Trophoblast cell (in vitro differentiated cells and primary cell): ENCODE measurements around the gene OTUB1.

Source experiments
- DNase-seq, 2 donors: peaks; one replicate each; pipeline ENCODE4 v3.0.0-alpha.2; 2016
- H2AFZ ChIP-seq: 2 replicates; pipeline ENCODE4 v1.6.1; 2013; ENCODE audit warnings: low read length, moderate library complexity, mild to moderate bottlenecking; ENCODE audit not compliant: insufficient read depth, poor library complexity
- H2AK5ac ChIP-seq: 2 replicates; pipeline ENCODE4 v1.6.1; 2013; ENCODE audit warnings: mild to moderate bottlenecking, low read length
- H2BK120ac ChIP-seq: 2 replicates; pipeline ENCODE4 v1.6.1; 2013; ENCODE audit warnings: low read length, mild to moderate bottlenecking, moderate library complexity; ENCODE audit not compliant: insufficient read depth, poor library complexity
- H2BK12ac ChIP-seq: 2 replicates; pipeline ENCODE4 v1.6.1; 2013; ENCODE audit warnings: mild to moderate bottlenecking, low read length, moderate library complexity
- H2BK5ac ChIP-seq: 2 replicates; pipeline ENCODE4 v1.6.1; 2013; ENCODE audit warnings: low read length, low read depth, moderate library complexity, mild to moderate bottlenecking; ENCODE audit not compliant: poor library complexity
- H3K14ac ChIP-seq: 2 replicates; pipeline ENCODE4 v1.6.1; 2013; ENCODE audit warnings: mild to moderate bottlenecking, low read length
- H3K18ac ChIP-seq: 2 replicates; pipeline ENCODE4 v1.6.1; 2013; ENCODE audit warnings: mild to moderate bottlenecking, low read length
- H3K23ac ChIP-seq: 2 replicates; pipeline ENCODE4 v1.6.1; 2013; ENCODE audit warnings: low read length
- H3K27ac ChIP-seq: 2 replicates; pipeline ENCODE4 v1.5.1; 2013; ENCODE audit warnings: low read depth, mild to moderate bottlenecking, inconsistent platforms, low read length, moderate library complexity
- H3K27me3 ChIP-seq: 2 replicates; pipeline ENCODE4 v1.6.1; 2013; ENCODE audit warnings: inconsistent platforms, mild to moderate bottlenecking, low read length, moderate library complexity; ENCODE audit not compliant: insufficient read depth
- H3K36me3 ChIP-seq, 2 experiments: 1 replicate in 1 of 2; 2 replicates in 1 of 2; pipeline ENCODE4 v1.6.1; 2013; ENCODE audit warnings: low read length in 2 of 2, mild to moderate bottlenecking in 2 of 2, moderate library complexity in 1 of 2; ENCODE audit not compliant: insufficient read depth in 2 of 2, control insufficient read depth in 1 of 2
- H3K4ac ChIP-seq: 2 replicates; pipeline ENCODE4 v1.6.1; 2013; ENCODE audit warnings: low read depth, mild to moderate bottlenecking, low read length, moderate library complexity
- H3K4me1 ChIP-seq, 2 experiments: 1 replicate in 1 of 2; 2 replicates in 1 of 2; pipeline ENCODE4 v1.6.1; 2013; ENCODE audit warnings: low read length in 2 of 2, mild to moderate bottlenecking in 2 of 2, moderate library complexity in 1 of 2; ENCODE audit not compliant: insufficient read depth in 2 of 2, control insufficient read depth in 1 of 2
- H3K4me2 ChIP-seq: 2 replicates; pipeline ENCODE4 v1.6.1; 2013; ENCODE audit warnings: inconsistent platforms, mild to moderate bottlenecking, low read length, moderate library complexity
- H3K4me3 ChIP-seq: 2 replicates; pipeline ENCODE4 v1.5.1; 2013; ENCODE audit warnings: mild to moderate bottlenecking, low read depth, low read length, inconsistent platforms
- H3K79me1 ChIP-seq: one replicate; pipeline ENCODE4 v1.6.1; 2013; ENCODE audit warnings: low read length
- H3K79me2 ChIP-seq: 2 replicates; pipeline ENCODE4 v1.6.1; 2013; ENCODE audit warnings: low read length, mild to moderate bottlenecking; ENCODE audit not compliant: control insufficient read depth, insufficient read depth, poor library complexity
- H3K9ac ChIP-seq: 2 replicates; pipeline ENCODE4 v1.6.1; 2013; ENCODE audit warnings: mild to moderate bottlenecking, low read length
- H3K9me3 ChIP-seq: 2 replicates; pipeline ENCODE4 v1.6.1; 2013; ENCODE audit warnings: low read depth, mild to moderate bottlenecking, control low read depth, inconsistent platforms, low read length; ENCODE audit not compliant: insufficient read depth
- H4K12ac ChIP-seq: 2 replicates; pipeline ENCODE4 v1.6.1; 2013; ENCODE audit warnings: low read depth, mild to moderate bottlenecking, low read length, moderate library complexity
- H4K8ac ChIP-seq: 2 replicates; pipeline ENCODE4 v1.6.1; 2013; ENCODE audit warnings: low read depth, mild to moderate bottlenecking, low read length, moderate library complexity
- H4K91ac ChIP-seq: one replicate; pipeline ENCODE4 v1.6.1; 2013; ENCODE audit warnings: low read depth, mild to moderate bottlenecking, low read length, moderate library complexity
- WGBS: extraction: QIAGEN DNeasy Blood & Tissue Kit; methylation state at CpG from one replicate; pipeline ENCODE4 v1.1.7; 2013; ENCODE audit warnings: missing lambda C conversion rate; ENCODE audit not compliant: insufficient read length, insufficient coverage; ENCODE audit errors: extremely low coverage; 5-methylcytosine and 5-hydroxymethylcytosine counted together

The OTUB1 gene

DNA sequence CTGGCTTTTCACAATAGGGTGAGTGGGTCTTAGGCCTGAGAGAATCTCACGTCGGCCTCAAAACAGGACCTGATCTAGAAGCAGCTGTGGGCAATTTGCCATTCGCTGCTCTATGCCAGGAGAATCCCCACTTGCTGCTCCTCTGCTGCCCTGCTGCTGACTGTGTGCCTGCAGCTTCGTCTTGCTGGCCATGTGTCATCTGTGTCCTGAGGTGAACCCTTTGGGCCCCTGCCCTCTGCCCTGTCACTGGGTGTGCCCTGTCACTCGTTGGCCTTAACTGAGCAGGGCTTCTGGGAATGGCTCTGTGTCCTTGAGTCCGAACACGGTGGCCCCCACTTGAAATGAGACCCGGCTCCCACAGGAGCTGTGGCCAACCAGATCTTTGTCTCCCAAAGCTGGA, 41.3 kb upstream of the OTUB1 start:
- H2AFZ ChIP-seq, result no peak overlapping the region
- H3K14ac ChIP-seq, result no peak overlapping the region
- no peak overlapping the region for H3K27ac ChIP-seq
- H3K18ac ChIP-seq, result no peak overlapping the region
- no peak overlapping the region for H2BK5ac ChIP-seq
- no peak overlapping the region for H4K8ac ChIP-seq
- no CpG with 5 or more reads among the region's 8 CpGs for WGBS
- H3K27me3 ChIP-seq, result no peaks in the 10 kb centered on the region
- no peak overlapping the region for H3K9ac ChIP-seq
- peaks cover 16 to 23% of the 10 kb centered on the region in 2 experiments for H3K36me3 ChIP-seq
- H2BK12ac ChIP-seq, result no peak overlapping the region
- H4K91ac ChIP-seq, result no peak overlapping the region
- H4K12ac ChIP-seq, result no peak overlapping the region
- no peak overlapping the region for H2BK120ac ChIP-seq
- H3K23ac ChIP-seq, result no peak overlapping the region
- no peaks in the 10 kb centered on the region for H3K4me1 ChIP-seq
- no peak overlapping the region for H2AK5ac ChIP-seq
- DNase-seq, result peak in 1 of 2 donors; percentile 29
- peaks cover 6% of the 10 kb centered on the region for H3K9me3 ChIP-seq
- no peak overlapping the region for H3K4ac ChIP-seq
- H3K79me2 ChIP-seq, result no peaks in the 10 kb centered on the region
- no peak overlapping the region for H3K4me3 ChIP-seq
- no peak overlapping the region for H3K4me2 ChIP-seq
- H3K79me1 ChIP-seq, result no peaks in the 10 kb centered on the region

- Histone ChIP-seq H3K9ac (no peak overlapping the region), H2BK12ac (no peak overlapping the region), H3K14ac (no peak overlapping the region), H3K4me1 (no peaks in the 10 kb centered on the region), H3K23ac (no peak overlapping the region), H3K36me3 (peaks cover 19 to 24% of the 10 kb centered on the region in 2 experiments), H3K18ac (no peak overlapping the region), H4K8ac (no peak overlapping the region), H3K79me2 (no peaks in the 10 kb centered on the region), H4K91ac (no peak overlapping the region), H3K4ac (no peak overlapping the region), H3K4me2 (no peak overlapping the region), H3K79me1 (no peaks in the 10 kb centered on the region), H2BK5ac (no peak overlapping the region), H3K9me3 (peaks cover 6% of the 10 kb centered on the region), H2AK5ac (no peak overlapping the region), H4K12ac (no peak overlapping the region), H3K27me3 (no peaks in the 10 kb centered on the region), H3K27ac (no peak overlapping the region), H3K4me3 (no peak overlapping the region), H2AFZ (no peak overlapping the region), H2BK120ac (no peak overlapping the region)
- WGBS, result no CpG with 5 or more reads among the region's 14 CpGs
- DNase-seq, result peak; percentile 70 to 88
Observed at GRCh38 chr11:63945477-63946163, 40.6 kb upstream of the OTUB1 start.

GRCh38 chr11:63951779-63952536, 34.3 kb upstream of the OTUB1 start:
- Histone ChIP-seq H2BK5ac (no peak overlapping the region), H4K91ac (no peak overlapping the region), H4K8ac (no peak overlapping the region), H2BK12ac (no peak overlapping the region), H4K12ac (no peak overlapping the region), H3K79me2 (no peaks in the 10 kb centered on the region), H2AK5ac (no peak overlapping the region), H3K4me3 (no peak overlapping the region), H3K9ac (no peak overlapping the region), H3K79me1 (no peaks in the 10 kb centered on the region), H3K14ac (no peak overlapping the region), H2BK120ac (no peak overlapping the region), H3K4me1 (peaks cover 0 to 2% of the 10 kb centered on the region in 2 experiments), H3K36me3 (peaks cover 39 to 49% of the 10 kb centered on the region in 2 experiments), H3K9me3 (peaks cover 2% of the 10 kb centered on the region), H3K4me2 (no peak overlapping the region), H3K23ac (no peak overlapping the region), H3K27ac (no peak overlapping the region), H3K27me3 (no peaks in the 10 kb centered on the region), H3K4ac (no peak overlapping the region), H2AFZ (no peak overlapping the region), H3K18ac (no peak overlapping the region)
- WGBS, result no CpG with 5 or more reads among the region's 20 CpGs
- no peak for DNase-seq

GRCh38 chr11:63952570-63952969, 33.7 kb upstream of the OTUB1 start:
- Histone ChIP-seq H2AFZ (no peak overlapping the region), H3K79me1 (no peaks in the 10 kb centered on the region), H3K27me3 (no peaks in the 10 kb centered on the region), H3K23ac (no peak overlapping the region), H3K79me2 (no peaks in the 10 kb centered on the region), H3K14ac (no peak overlapping the region), H2BK120ac (no peak overlapping the region), H3K4me3 (peak overlapping the region; percentile 10), H2BK12ac (no peak overlapping the region), H3K27ac (no peak overlapping the region), H3K4ac (no peak overlapping the region), H3K4me2 (no peak overlapping the region), H2BK5ac (no peak overlapping the region), H3K36me3 (peaks cover 42 to 53% of the 10 kb centered on the region in 2 experiments), H3K9me3 (peaks cover 2% of the 10 kb centered on the region), H3K4me1 (peaks cover 0 to 2% of the 10 kb centered on the region in 2 experiments), H2AK5ac (no peak overlapping the region), H4K12ac (no peak overlapping the region), H3K18ac (no peak overlapping the region), H4K91ac (no peak overlapping the region), H3K9ac (no peak overlapping the region), H4K8ac (no peak overlapping the region)
- DNase-seq, result no peak
- no CpG with 5 or more reads among the region's 4 CpGs for WGBS
